RWPE1 (cell line): ENCODE results near the gene FBXO15.

Source experiments
- CTCF ChIA-PET: fragments of 350-600 bp; sonication (Branson Sonifier 250); formaldehyde crosslinking; extraction: SDS; loops from one replicate; lab custom pipeline; 2021; lab: Yijun Ruan, JAX
- POLR2A ChIA-PET: fragments of 400-600 bp; formaldehyde crosslinking; extraction: SDS; loops from one replicate; lab custom pipeline; 2020; ENCODE audit warnings: antibody characterized with exemption; ENCODE audit not compliant: low non-redundant PET; lab: Yijun Ruan, JAX
- DNase-seq: peaks from one replicate; pipeline ENCODE4 v3.0.0; 2012; ENCODE audit warnings: low spot score
- H3K27ac ChIP-seq: fragments of 450-650 bp; 2 replicates; pipeline ENCODE4 v1.5.1; 2017
- TF ChIP-seq, protein P1 (sequence below): fragments of 450-650 bp; conservative IDR thresholded peaks from 2 replicates; pipeline ENCODE4 v1.5.1; 2017; ENCODE audit warnings: low read depth, mild to moderate bottlenecking

The FBXO15 gene

DNA sequence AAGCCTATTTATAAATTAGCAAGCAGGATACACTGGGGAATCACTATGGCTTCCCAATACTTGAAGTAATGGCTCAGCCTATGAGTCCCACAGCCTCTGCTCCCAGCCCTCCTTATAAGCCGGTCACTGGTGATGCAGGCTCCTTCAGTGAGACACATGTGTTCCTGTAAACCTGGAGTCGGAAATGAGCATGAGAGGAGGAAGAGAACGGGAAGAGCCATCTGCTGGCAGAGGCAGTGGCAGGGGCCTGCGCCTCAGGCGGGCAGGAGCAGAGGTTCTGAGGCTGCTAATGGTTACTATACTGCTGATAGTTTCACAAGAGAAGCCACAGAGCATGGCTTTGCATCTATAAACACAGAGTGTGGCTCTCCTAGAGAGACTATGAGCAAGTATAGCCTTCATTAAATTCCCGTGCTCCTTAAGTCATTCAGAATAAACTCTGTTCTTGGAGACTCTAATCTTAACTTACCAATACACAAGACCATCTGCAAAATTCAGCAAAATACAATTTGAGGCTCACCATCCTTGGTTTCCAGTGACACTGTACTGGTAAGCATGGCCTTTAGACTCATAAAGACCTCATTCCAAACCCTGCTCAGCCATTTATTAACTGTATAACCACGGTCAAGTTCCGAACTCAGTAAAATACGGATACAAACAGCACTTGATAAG is 63.3 kb downstream of the FBXO15 start:
- TF ChIP-seq, protein P1, sequence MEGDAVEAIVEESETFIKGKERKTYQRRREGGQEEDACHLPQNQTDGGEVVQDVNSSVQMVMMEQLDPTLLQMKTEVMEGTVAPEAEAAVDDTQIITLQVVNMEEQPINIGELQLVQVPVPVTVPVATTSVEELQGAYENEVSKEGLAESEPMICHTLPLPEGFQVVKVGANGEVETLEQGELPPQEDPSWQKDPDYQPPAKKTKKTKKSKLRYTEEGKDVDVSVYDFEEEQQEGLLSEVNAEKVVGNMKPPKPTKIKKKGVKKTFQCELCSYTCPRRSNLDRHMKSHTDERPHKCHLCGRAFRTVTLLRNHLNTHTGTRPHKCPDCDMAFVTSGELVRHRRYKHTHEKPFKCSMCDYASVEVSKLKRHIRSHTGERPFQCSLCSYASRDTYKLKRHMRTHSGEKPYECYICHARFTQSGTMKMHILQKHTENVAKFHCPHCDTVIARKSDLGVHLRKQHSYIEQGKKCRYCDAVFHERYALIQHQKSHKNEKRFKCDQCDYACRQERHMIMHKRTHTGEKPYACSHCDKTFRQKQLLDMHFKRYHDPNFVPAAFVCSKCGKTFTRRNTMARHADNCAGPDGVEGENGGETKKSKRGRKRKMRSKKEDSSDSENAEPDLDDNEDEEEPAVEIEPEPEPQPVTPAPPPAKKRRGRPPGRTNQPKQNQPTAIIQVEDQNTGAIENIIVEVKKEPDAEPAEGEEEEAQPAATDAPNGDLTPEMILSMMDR = no peak
- POLR2A ChIA-PET = no interaction called here
- CTCF ChIA-PET = no interaction called here
- no peak overlapping the region for H3K27ac ChIP-seq
- no peak for DNase-seq

- no peak for DNase-seq
- POLR2A ChIA-PET = no interaction called here
- no peak overlapping the region for H3K27ac ChIP-seq
- CTCF ChIA-PET = no interaction called here
- TF ChIP-seq, protein P1 = no peak
Observed at GRCh38 chr18:74083557-74083952, 64.1 kb downstream of the FBXO15 start.

- TF ChIP-seq, protein P1 = no peak
- no peak for DNase-seq
- ChIA-PET CTCF (no interaction called here), POLR2A (no interaction called here)
- H3K27ac ChIP-seq = no peak overlapping the region
Observed at GRCh38 chr18:74082742-74083556, 64.7 kb downstream of the FBXO15 start.

DNA sequence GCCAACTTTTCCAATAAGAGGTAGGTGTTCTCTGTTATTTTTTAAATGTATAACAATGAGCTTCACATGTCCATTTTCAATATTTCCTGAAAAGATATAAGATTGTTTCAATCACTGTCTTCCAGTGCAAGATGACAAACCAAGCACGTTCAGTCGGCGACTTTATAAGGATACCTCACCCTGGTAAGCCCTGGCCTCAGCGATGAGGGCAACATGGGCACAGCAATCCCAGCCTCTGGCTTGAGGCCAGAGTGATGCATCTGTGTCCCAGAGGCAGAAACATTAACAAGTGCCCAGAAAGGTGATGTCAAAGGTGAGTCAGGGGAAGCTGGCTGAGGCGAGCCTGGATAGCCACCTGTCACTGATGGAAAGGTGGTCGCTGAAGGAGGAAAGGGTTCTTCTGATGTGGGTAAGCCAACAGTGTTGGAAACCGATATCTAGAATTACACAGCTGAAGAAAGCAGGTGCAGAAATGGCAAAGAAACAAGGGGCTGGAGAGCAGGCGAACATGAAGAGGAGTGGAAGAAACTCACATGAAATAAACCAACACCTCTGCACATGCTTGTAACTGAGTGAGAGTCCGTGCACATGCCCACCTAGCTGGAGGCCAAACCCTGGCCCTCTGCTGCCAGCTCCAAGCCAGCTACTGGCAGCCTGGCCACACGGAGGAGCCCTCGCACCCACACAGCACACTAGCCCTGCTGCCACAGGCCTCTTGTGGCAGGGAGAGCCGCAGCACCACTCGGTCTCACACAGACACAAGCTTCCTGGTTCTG is 65.5 kb downstream of the FBXO15 start:
- ChIA-PET POLR2A (no interaction called here), CTCF (no interaction called here)
- peak; percentile 20 for DNase-seq
- H3K27ac ChIP-seq = no peak overlapping the region
- TF ChIP-seq, protein P1 = no peak

DNA sequence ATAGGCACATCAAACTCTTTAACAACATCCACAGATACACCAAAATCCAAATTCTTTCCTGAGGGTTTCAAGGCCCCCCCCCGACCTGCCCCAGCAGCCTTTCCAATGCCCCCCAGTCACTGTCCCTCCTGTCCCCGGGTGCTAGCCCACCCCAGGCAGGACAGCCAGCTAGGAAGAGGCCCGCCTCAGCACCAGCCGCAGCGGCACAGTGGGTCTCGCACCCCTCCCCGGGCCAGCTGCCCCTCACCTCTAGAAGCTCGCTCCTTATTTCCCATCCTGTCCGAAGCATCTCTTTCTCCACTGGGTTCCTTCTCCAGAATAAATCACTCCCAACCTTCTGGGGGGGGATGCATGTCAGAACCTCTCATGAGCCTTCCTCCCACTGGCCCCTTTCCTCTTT is 69.4 kb downstream of the FBXO15 start:
- CTCF ChIA-PET = no interaction called here

More for the DNA sequence above, 69.4 kb downstream of the FBXO15 start:
- DNase-seq = no peak
- H3K27ac ChIP-seq = no peak overlapping the region
- TF ChIP-seq, protein P1 = no peak
- POLR2A ChIA-PET = no interaction called here
